ENCODE results near the gene UBE2D1. TPM values are rescaled to one million over a fixed set of nuclear protein-coding genes. Genes with fewer than 3 reads are reported as not detected.

The UBE2D1 gene
- total RNA-seq, result 7.1 and 13.2 TPM in 2 replicates

DNA sequence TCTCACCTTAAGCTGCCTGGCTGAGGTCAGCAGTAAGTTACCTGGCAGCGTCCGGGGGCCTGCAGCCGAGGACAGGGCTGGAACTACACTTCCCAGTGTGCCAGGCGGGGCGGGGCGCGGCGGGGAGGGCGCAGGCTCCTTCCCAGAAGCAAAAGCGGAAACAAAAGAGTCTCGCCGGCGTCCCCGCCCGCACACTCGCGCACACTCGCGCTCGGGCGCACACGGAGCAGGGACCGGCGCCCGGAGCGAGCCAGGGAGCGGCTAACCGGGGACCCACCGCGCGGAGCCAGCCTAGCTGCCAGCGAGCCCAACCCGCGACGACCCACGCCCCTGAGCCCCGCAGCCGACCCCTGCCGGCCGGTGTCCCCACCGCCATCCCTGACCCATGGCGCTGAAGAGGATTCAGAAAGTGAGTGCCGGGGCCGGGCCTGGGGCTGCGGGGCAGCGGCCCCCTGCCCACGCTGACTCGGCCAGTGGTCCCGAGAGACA is at the start of gene UBE2D1:
UBE2D1 (plus strand) TSS at position 190 of the 489 bp plus-strand sequence; CDS start at position 386, 196 bp downstream.

GRCh38 chr10:58384999-58385783 is 50.4 kb downstream of the UBE2D1 start, which contains the start of gene TFAM:
TSS of gene TFAM (plus strand) at chr10:58385410. CDS start at chr10:58385548, 138 bp downstream.

Other genes starting within 250 kb of the UBE2D1 start
- gene IPMK, start 67.1 kb upstream of the UBE2D1 start, total RNA-seq, result 4.8 and 5.4 TPM in 2 replicates
- 12.3 and 19.0 TPM in 2 replicates for gene CISD1, start 65.8 kb upstream of the UBE2D1 start, total RNA-seq
- 8.1 and 20.3 TPM in 2 replicates for gene TFAM, start 50.4 kb downstream of the UBE2D1 start, total RNA-seq
- gene BICC1, start 177.9 kb downstream of the UBE2D1 start, total RNA-seq, result 38.8 and 99.4 TPM in 2 replicates

Data from pericardium fibroblast (primary cell).